ENCODE data around the gene ASB12.

ASB12 gene

DNA sequence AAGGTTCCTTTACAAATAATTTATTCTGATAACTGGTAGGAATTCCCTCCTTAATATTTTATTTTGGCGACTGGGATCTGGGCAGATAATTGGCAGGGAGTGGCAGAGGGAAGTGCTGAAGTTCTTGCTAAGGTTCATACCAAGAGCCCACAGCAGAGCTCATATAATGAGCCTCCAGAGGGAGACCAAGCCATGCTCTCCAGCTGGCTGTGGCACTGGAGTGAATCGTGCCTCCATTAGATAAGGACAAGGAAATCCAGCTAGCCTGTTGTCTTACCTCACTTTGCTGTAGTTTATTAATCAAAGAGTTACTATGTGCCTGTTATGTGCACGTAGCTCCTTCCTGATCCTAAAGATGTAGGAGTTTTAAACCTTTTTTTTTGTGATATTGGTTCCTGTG, 1.3 kb downstream of the ASB12 start:
- Histone ChIP-seq H3K9me3 (ENCODE audit: control insufficient read depth, insufficient read depth, low read depth, low read length) (no peaks in the 10 kb centered on the region; the same call in 1 of the 2 replicates), H3K4me3 (ENCODE audit: low read depth, low read length) (no peak overlapping the region), H3K36me3 (ENCODE audit: control insufficient read depth in 2 of 2, insufficient read depth in 1 of 2, low read length in 2 of 2) (no peaks in the 10 kb centered on the region), H3K4me1 (ENCODE audit: control insufficient read depth, insufficient read depth, low read length) (no peaks in the 10 kb centered on the region), H3K27ac (ENCODE audit: extremely low read depth, low read depth, low read length) (no peak overlapping the region)
- no peak for TF ChIP-seq ZNF747 (tag by site-specific recombination; IDR thresholded peaks at IDR 0.05)
- TF ChIP-seq ZNF660 (tag by site-specific recombination; IDR thresholded peaks at IDR 0.05) = no peak
- TF ChIP-seq ZBTB21 (tag by site-specific recombination; IDR thresholded peaks at IDR 0.05) = no peak
- TF ChIP-seq ZNF280C (tag by site-specific recombination; IDR thresholded peaks at IDR 0.05) = no peak
- TF ChIP-seq ZNF202 (tag by site-specific recombination; IDR thresholded peaks at IDR 0.05; ENCODE audit: borderline replicate concordance) = no peak
- TF ChIP-seq TCF7L2 (IDR thresholded peaks at IDR 0.05; ENCODE audit: borderline replicate concordance, low read depth, low read length) = no peak
- no peak for TF ChIP-seq ZNF404 (tag by site-specific recombination; IDR thresholded peaks at IDR 0.05)
- TF ChIP-seq ZNF311 (tag by site-specific recombination; IDR thresholded peaks at IDR 0.05; ENCODE audit: borderline replicate concordance) = no peak
- TF ChIP-seq SCRT1 (tag by site-specific recombination; IDR thresholded peaks at IDR 0.05; ENCODE audit: borderline replicate concordance) = no peak
- no peak for TF ChIP-seq ZFP37 (tag by site-specific recombination; IDR thresholded peaks at IDR 0.05)
- no peak for TF ChIP-seq ZNF335 (tag by site-specific recombination; conservative IDR thresholded peaks at IDR 0.05)
- no peak for TF ChIP-seq ZNF157 (tag by site-specific recombination; IDR thresholded peaks at IDR 0.05)
- TF ChIP-seq ZNF549 (tag by site-specific recombination; IDR thresholded peaks at IDR 0.05) = no peak
- TF ChIP-seq ZNF529 (tag by site-specific recombination; IDR thresholded peaks at IDR 0.05; ENCODE audit: insufficient replicate concordance) = no peak
- no peak for TF ChIP-seq ZSCAN5A (tag by site-specific recombination; IDR thresholded peaks at IDR 0.05)
- TF ChIP-seq HOXC10 (CRISPR knock-in tag; IDR thresholded peaks at IDR 0.05) = no peak
- TF ChIP-seq, protein P1, sequence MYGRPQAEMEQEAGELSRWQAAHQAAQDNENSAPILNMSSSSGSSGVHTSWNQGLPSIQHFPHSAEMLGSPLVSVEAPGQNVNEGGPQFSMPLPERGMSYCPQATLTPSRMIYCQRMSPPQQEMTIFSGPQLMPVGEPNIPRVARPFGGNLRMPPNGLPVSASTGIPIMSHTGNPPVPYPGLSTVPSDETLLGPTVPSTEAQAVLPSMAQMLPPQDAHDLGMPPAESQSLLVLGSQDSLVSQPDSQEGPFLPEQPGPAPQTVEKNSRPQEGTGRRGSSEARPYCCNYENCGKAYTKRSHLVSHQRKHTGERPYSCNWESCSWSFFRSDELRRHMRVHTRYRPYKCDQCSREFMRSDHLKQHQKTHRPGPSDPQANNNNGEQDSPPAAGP (tag by site-specific recombination; IDR thresholded peaks at IDR 0.05) = no peak
- ChIA-PET POLR2A (no interaction called here), CTCF (interaction anchor here (0.7 kb wide), 1 partner anchor 216 kb away, joined by 4 read pairs; no protein-coding TSS in a partner anchor)

GRCh38 chrX:64218023-64218422, 12.4 kb downstream of the ASB12 start:
- Histone ChIP-seq H3K4me3 (ENCODE audit: low read depth, low read length) (no peak overlapping the region), H3K9me3 (ENCODE audit: control insufficient read depth, insufficient read depth, low read depth, low read length) (peaks cover 2% of the 10 kb centered on the region; the same call in 1 of the 2 replicates), H3K27ac (ENCODE audit: extremely low read depth, low read depth, low read length) (no peak overlapping the region), H3K4me1 (ENCODE audit: control insufficient read depth, insufficient read depth, low read length) (no peaks in the 10 kb centered on the region), H3K36me3 (ENCODE audit: control insufficient read depth in 2 of 2, insufficient read depth in 1 of 2, low read length in 2 of 2) (no peaks in the 10 kb centered on the region)
- TF ChIP-seq, protein P2, sequence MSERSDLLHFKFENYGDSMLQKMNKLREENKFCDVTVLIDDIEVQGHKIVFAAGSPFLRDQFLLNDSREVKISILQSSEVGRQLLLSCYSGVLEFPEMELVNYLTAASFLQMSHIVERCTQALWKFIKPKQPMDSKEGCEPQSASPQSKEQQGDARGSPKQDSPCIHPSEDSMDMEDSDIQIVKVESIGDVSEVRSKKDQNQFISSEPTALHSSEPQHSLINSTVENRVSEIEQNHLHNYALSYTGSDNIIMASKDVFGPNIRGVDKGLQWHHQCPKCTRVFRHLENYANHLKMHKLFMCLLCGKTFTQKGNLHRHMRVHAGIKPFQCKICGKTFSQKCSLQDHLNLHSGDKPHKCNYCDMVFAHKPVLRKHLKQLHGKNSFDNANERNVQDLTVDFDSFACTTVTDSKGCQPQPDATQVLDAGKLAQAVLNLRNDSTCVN (tag by site-specific recombination; optimal IDR thresholded peaks at IDR 0.05) = no peak
- TF ChIP-seq ZNF112 (tag by site-specific recombination; IDR thresholded peaks at IDR 0.05) (no peak), ZFP41 (tag by site-specific recombination; IDR thresholded peaks at IDR 0.05; ENCODE audit: borderline replicate concordance) (no peak), RBAK (tag by site-specific recombination; IDR thresholded peaks at IDR 0.05) (no peak), ZNF585B (tag by site-specific recombination; IDR thresholded peaks at IDR 0.05) (no peak), ZEB2 (tag by site-specific recombination; IDR thresholded peaks at IDR 0.05) (no peak), ZNF10 (tag by site-specific recombination; IDR thresholded peaks at IDR 0.05) (no peak), SCRT2 (tag by site-specific recombination; IDR thresholded peaks at IDR 0.05) (no peak), OVOL3 (tag by site-specific recombination; IDR thresholded peaks at IDR 0.05) (no peak), ZNF768 (tag by site-specific recombination; IDR thresholded peaks at IDR 0.05) (no peak)
- TF ChIP-seq, protein P3, sequence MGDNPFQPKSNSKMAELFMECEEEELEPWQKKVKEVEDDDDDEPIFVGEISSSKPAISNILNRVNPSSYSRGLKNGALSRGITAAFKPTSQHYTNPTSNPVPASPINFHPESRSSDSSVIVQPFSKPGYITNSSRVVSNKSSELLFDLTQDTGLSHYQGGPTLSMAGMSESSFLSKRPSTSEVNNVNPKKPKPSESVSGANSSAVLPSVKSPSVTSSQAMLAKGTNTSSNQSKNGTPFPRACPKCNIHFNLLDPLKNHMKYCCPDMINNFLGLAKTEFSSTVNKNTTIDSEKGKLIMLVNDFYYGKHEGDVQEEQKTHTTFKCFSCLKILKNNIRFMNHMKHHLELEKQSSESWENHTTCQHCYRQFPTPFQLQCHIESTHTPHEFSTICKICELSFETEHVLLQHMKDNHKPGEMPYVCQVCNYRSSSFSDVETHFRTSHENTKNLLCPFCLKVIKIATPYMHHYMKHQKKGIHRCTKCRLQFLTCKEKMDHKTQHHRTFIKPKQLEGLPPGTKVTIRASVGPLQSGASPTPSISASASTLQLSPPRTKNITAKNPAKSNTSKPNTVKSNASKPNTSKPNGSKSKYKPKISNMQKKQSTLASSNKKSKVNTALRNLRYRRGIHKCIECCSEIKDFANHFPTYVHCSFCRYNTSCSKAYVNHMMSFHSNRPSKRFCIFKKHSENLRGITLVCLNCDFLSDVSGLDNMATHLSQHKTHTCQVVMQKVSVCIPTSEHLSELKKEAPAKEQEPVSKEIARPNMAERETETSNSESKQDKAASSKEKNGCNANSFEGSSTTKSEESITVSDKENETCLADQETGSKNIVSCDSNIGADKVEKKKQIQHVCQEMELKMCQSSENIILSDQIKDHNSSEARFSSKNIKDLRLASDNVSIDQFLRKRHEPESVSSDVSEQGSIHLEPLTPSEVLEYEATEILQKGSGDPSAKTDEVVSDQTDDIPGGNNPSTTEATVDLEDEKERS (tag by site-specific recombination; IDR thresholded peaks at IDR 0.05) = no peak
- ChIA-PET POLR2A (no interaction called here), CTCF (no interaction called here)
